ENCODE results near the gene YTHDF2. TPM values are rescaled to one million over a fixed set of nuclear protein-coding genes. Genes with fewer than 3 reads are reported as not detected.

The YTHDF2 gene
- total RNA-seq, 1 donor from 2014 or later: 89.7 TPM

DNA sequence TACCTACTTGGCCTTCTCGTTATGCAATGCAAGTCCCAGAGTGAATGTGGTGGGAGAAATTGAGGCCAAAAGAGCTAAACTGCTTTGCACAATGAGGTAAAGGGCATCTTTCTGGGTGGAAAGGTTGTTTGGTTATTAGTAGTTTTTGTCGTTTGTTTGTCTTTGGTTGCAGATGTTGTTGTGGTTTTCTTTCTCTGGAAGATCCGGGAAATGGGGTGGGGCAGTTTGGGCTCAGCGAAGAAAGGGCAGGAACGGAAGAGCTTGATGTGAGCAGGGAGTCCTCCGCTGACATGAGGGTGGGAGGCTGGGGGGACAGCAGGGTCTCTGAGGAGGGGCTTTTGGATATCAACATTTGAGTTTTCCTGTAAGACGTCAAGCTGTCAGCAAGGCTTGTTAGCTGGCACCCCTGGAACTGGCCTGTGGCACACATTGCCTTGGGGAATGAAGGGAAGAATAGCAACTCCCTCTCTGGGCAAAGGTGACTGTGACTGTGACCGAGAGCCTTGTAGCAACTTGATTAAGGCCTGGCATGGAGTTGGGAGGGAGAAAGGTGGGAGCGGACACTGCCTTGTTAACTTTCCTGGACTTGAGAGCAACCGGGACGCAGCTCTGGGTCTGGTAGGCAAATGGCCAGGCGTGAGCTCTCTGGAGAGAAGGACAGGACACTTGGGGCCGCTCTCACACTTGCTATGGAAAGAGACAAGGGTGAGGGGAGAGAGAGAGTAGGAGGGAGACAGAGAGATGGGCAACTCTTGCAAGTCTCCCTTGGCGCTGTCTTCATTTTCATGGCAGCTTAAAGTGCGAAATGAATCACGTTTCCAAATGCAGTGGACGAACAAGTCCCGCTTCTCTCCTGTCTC lies 59.8 kb downstream of the YTHDF2 start:
- DNase-seq (ENCODE audit: low spot score in 2 of 2): no peak
- no peak for FAIRE-seq

DNA sequence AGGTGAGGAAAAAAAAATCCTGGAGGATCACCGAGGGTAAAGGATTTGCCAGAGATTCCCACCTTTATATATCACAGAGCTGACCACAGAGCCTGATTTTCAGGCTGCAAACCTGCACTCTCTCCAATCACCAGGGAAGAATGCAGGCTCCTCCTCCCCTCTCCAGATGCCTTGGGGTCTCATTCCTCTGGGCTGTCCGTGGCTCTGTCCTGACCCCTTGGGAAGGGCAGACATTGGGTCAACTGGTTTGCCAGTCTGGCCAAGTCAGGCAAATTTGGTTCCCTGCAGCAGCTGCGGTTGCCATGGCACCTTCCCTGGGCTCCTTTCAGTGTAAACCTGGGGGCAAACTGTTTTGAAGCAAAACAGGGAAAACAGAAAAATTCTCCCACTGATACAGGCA lies 63.6 kb downstream of the YTHDF2 start:
- DNase-seq (ENCODE audit: low spot score in 2 of 2) (no peak), FAIRE-seq (no peak)

DNA sequence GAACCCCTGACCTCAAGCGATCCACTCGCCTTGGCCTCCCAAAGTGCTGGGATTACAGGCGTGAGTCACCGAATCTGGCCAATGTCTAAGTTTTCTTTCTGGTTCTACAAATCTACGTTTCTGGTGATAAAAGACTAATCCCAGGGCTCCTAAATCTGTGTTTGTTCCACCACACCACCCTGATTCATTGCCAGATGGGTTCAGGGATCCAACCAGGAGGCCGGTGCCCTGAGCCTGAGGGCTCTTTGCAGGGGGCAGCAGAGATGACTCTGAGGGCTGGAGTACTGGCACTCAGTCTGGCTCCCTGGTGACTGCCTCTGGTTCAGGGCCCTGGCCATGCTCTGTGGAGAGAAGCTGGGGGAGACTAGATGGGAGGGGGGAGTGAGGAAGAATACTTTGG lies 64.7 kb downstream of the YTHDF2 start:
- FAIRE-seq: no peak
- no peak for DNase-seq (ENCODE audit: low spot score in 2 of 2)

DNA sequence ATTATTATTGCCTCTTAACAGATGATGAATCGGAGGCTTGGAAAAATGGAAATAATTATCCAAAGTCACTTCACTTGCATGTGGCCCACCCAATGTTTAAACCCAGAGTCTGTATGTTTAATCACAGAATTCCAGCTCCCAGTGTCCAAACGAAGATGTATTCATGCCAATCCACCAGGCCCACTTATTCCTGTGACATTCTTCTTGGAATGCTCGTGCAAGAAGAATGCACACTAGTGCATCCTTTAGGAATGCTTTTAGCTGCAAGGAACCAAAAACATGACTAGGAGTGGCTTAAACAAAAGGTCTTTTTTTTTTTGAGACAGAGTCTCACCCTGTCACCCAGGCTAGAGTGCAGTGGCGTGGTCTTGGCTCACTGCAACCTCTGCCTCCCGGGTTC lies 66.3 kb downstream of the YTHDF2 start:
- FAIRE-seq: no peak
- no peak for DNase-seq (ENCODE audit: low spot score in 2 of 2)

DNA sequence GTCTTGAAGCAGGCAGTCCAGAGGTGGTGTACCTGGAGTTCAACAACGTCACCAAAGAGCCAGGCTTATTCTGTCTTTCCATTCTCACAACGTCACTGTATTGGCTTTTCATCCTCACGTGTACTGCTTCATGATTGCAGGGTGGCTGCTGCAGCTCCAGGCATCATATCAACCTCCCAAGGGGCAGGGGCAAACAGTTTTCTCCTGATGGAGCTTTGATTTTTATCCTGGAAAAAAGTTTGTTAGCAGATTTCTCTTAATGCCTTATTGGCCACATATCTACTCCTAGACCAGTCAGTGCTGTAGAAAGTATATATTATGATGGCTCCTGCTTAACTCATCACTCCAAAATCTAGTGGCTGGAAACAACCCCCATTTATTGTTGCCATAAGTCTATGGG lies 66.9 kb downstream of the YTHDF2 start:
- FAIRE-seq (no peak), DNase-seq (ENCODE audit: low spot score in 2 of 2) (no peak)

DNA sequence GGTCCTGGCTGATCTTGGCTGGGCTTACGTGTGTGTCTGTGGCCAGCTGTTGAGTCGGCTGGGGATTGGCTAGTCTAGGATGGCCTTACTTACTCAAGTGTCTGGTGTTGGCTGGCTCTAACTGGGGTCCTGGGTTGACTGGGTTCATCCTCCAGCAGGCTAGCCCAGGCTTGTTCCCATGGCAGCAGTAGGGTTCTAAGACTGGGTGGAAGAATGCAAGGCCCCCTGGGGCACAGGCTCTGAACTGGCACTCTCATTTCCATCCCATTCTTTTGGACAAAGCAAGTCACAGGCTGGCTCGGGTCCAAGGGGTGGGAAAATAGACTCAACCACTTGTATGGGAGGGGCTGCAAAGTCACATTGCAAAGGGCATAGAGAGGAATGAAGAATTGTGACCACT lies 67.3 kb downstream of the YTHDF2 start:
- DNase-seq (ENCODE audit: low spot score in 2 of 2) (no peak), FAIRE-seq (no peak)

DNA sequence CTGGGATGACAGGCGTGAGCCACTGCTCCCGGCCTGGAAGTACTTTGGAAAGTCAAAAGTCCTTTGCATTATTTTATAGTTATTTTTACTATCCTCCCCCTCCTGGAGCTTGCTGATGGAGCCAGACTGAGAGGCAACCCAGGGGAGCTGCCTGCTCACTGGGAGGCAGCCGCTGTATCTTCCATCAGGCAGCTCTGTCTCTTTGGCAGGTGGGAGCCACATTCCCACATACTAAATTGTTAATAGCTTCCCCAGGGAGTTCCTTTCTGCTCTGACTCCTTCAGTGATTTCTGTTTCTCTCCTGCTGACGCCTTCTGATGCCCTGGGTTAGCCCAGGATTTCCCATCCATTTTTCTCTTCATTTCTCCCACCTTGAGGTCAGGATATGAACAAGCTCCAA lies 70.3 kb downstream of the YTHDF2 start:
- no peak for FAIRE-seq
- no peak for DNase-seq (ENCODE audit: low spot score in 2 of 2)

DNA sequence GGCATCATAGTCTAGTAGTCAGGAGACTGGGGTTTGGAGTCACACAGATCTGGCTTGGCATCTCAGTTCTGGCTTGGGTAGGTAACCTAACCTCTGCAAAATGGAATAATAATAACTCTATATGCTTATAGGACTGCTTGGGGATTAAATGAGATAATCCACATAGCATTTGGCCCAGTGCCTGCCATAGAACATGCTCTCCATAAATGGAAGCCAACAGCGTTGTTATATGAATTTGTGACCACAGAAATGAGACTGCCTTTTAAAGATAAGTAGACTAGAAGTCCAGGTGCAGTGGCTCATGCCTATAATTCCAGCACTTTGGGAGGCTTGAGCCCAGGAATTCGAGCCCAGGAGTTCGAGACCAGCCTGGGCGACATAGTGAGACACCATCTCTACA lies 71.2 kb downstream of the YTHDF2 start:
- DNase-seq (ENCODE audit: low spot score in 2 of 2): no peak
- no peak for FAIRE-seq

DNA sequence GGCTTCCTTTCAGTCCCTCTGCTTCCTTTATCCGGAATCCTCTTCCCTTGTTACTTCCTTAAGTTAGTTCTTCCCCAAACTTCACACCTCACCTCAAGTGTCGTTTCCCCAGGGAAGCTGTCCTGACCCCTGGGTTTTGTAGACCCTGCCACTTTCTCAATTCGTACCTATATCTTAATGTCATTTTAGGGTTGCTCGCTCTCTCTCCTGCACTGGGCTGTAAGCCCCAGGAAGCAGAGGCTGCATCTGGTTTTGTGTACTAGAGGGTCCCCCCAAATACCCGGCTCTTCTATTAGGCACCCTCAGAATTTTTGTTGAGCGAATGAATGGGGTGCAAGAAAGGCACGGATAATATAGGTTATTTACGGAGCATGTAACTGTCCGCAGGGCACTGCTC lies 74.6 kb downstream of the YTHDF2 start:
- FAIRE-seq: no peak
- DNase-seq (ENCODE audit: low spot score in 2 of 2): no peak

DNA sequence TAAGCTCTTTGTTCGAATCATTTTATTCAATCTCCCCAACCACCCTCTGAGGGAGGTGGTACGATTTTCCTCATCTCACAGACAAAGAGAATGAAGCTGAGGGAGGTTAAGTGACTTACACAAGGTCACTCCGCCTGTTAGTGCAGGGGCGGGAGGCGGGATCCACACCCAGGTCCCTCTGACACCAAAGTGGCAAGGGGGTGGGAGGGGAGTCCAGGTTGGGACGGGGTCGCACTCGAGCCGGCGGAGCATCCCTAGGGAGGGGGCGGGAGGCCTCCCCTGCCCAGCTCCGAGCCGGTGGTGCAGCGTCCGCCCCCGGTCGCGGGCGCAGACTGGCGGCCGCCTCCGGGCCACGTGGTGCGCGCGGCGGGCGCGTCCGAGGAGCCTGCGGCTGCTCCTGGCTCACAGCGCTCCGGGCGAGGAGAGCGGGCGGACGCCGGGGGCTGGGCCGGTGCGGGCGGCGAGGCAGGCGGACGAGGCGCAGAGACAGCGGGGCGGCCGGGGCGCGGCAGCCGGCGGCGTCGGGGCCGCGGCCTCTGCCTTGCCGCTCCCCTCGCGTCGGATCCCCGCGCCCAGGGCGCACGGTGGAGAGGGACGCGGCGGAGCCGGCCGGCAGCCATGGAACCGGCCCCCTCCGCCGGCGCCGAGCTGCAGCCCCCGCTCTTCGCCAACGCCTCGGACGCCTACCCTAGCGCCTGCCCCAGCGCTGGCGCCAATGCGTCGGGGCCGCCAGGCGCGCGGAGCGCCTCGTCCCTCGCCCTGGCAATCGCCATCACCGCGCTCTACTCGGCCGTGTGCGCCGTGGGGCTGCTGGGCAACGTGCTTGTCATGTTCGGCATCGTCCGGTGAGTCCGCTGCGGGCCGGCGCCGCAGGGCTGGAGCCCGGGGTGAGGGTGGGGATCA lies 75.3 kb downstream of the YTHDF2 start, which contains the start of gene OPRD1:
OPRD1 (plus strand) TSS at position 405 of the 903 bp plus-strand sequence; CDS start at position 619, 214 bp downstream.
- FAIRE-seq (no peak), DNase-seq (ENCODE audit: low spot score in 2 of 2) (peak; percentile 33 to 42)

DNA sequence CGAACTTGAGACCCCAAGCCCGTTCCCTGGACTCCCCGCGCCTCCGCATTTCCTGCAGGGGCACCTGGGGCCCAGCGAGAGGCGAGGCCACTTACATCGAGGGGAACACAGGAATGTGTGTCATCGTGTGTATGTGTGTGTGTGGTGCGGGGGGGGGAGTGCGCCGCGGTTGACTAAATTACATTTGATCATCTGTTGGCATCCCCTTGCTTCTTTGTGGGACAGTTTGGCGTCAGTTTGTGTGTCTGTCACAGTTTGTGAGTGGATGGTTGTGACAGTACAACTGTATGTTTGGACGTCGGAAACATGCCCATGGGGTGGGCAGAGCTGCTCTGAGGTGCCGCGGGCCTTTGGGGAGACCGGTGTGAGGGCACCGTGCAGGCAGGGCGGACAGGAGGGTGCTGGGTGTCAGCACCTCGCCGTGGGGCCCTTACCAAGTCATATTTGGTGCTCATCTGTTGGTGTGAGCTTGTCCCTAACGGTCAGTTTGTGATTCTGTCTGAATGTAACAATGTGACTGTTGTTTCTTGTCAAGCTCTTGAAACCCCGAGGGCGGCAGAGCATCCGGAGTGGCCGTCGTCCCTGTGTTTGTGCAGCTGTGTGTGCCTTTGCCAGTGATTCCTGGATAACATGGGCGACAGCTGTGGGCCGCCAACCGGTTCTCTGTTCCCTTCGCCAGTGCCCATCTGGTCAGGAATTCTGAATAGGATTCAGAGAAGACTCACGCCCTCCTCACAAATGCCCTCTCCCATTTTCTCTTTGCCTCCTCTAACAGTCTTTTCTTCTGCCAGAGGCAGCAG lies 76.1 kb downstream of the YTHDF2 start:
- FAIRE-seq (no peak), DNase-seq (ENCODE audit: low spot score in 2 of 2) (peak in 1 of 2 donors; percentile 29)

DNA sequence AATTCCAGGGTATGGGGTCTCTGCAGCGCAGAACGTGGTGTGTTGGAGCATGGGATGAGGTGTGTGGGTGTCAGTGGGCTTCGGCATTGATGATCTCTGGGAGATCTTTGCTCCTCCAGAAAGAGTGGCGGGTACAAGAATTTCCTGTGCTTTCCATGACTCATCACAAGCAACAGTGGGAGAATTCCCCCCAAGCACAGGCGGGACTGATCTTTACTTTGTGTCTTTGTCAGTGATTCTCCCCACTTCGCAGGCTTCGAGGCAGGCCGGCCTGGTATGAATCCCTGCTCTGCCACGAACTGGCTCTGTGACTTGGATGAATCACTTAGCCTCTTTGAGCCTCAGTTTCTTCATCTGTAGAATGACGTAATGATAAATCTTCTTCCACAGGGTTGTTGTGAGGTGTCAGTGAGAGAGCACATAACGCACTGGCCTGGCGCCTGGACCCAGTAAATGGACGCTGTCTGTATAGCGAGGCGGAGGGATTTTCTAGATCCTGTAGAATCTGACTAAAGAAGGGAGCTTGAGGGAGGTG lies 77.3 kb downstream of the YTHDF2 start:
- DNase-seq (ENCODE audit: low spot score in 2 of 2) (no peak), FAIRE-seq (no peak)

DNA sequence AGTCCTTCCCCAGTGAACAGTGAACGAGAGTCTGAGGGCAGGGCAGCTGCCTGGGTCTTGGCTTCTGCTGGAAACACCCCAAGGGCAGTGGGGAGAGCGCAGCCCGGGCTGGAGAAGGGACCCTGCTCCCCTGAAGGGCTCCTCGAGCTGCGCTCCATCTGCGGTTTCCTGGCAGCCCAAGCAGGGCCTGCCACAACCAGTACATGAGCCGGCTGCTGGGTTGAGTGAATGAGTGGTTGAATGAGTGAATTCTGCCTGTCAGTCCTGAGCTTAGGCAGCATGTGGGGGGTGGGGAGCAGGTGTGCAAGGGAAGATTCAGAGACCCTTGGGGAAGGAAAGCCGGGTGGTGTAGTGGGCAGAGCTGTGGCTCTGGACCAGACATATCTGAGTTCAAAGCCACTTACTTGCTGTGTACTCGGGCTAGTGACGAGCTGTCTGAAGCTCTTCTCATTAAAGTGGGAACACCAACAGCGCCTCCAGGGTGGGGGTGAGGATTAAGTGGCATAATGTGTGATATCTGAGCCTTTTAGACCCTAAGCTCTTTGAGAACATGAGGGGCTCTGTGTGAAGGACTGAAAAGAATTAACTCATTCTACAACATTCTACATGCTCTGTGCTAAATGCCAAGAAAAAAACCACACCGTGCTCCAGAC lies 78.9 kb downstream of the YTHDF2 start:
- no peak for FAIRE-seq
- DNase-seq (ENCODE audit: low spot score in 2 of 2): no peak

DNA sequence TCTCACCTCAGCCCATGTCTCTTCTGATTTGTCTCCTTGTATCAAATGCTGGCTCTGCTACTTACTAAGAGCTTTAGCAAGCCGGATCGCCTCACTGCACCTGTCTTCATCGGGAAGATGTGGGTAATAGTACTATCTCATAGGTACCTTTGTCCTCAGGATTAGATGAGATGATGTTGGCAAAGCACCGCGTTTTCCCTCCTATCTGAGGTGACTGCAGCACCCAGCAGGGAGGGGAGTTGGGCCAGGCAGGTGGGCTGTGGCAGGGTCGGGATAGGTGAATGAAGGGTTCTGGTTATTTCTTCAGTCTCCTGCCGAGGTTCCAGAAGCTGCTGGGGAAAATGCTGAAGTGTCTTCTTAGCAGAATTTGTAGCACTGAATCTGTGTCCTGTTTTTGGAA lies 80.4 kb downstream of the YTHDF2 start:
- FAIRE-seq (no peak), DNase-seq (ENCODE audit: low spot score in 2 of 2) (no peak)

DNA sequence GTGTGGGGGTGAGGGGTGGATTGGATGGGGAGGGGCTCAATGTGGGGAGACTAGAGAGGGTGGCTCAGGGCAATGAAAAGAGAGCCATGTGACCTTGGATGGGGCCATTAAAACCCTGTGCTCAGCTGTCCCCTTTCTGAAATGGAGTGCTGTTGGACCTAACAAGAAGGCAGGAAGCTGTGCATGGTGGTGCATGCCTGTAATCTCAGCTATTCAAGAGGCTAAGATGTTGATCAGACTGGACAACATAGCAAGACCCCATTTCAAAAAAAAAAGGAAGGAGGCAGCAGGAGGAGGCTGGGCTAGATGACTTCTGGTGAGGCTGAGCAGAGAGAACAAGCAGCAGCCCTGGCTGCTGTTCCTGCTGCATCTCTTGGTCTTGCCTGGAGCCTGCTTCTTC lies 82.3 kb downstream of the YTHDF2 start:
- no peak for DNase-seq (ENCODE audit: low spot score in 2 of 2)
- FAIRE-seq: no peak

Small RNA genes lying within 50 kb of the gene (small RNA-seq; reads per million reads assigned to genes)
- gene RF00422: not detected

Other genes with a start within 250 kb of the YTHDF2 start
- 15.1 TPM for gene RCC1, start 230.9 kb upstream of the YTHDF2 start, total RNA-seq
- gene TRNAU1AP, start 183.9 kb upstream of the YTHDF2 start, total RNA-seq: 35.1 TPM
- 1.2 TPM for gene RAB42, start 144.7 kb upstream of the YTHDF2 start, total RNA-seq
- gene TAF12, start 93.9 kb upstream of the YTHDF2 start, total RNA-seq: 20.4 TPM
- gene RNU11, start 88.3 kb upstream of the YTHDF2 start, total RNA-seq: not detected
- 12.6 TPM for gene GMEB1, start 68.2 kb upstream of the YTHDF2 start, total RNA-seq
- 0.82 TPM for gene OPRD1, start 75.2 kb downstream of the YTHDF2 start, total RNA-seq
- gene EPB41, start 177.6 kb downstream of the YTHDF2 start, total RNA-seq: 46.9 TPM